SHP77 treated with DMSO at 0.1 percent for 48 hours (cell line): ENCODE measurements around the gene RC3H2.

Experiments used
- DNase-seq: peaks from one replicate; lab custom pipeline; 2025; lab: John Stamatoyannopoulos, UW

RC3H2 gene

GRCh38 chr9:122800066-122801060 is 104.8 kb downstream of the RC3H2 start, which contains the start of gene OR1K1:
OR1K1 (plus strand) TSS chr9:122800123; CDS start chr9:122800123, 0 bp downstream.
- DNase-seq: no peak

- no peak for DNase-seq
Observed at GRCh38 chr9:122797316-122798063, 107.7 kb downstream of the RC3H2 start.
